Spleen (tissue), 11 donors: ENCODE data around the gene UCKL1. TPM values are rescaled to one million over a fixed set of nuclear protein-coding genes. Genes with fewer than 3 reads are reported as not detected.

Source experiments
- DNase-seq: peaks from one replicate; pipeline ENCODE4 v3.0.0-alpha.2; 2020
- H3K27ac ChIP-seq, 8 donors: fragments of 200-600 bp; sonication (generic) in 7 of 8; 1 replicate in 4 of 8; 2 replicates in 4 of 8; pipeline versions ENCODE4 v1.5.0 to v1.8.0; 2016 to 2021; ENCODE audit warnings: inconsistent platforms in 4 of 8, mild to moderate bottlenecking in 4 of 8, moderate library complexity in 1 of 8
- H3K27me3 ChIP-seq, 7 donors: fragments of 200-600 bp; sonication (generic) in 6 of 7; replicated peaks in 1 of 7; 1 replicate in 4 of 7; 2 replicates in 3 of 7; pipeline versions ENCODE4 v1.5.0 to v1.8.0; 2016 to 2021; ENCODE audit warnings: inconsistent platforms in 3 of 7, mild to moderate bottlenecking in 1 of 7
- H3K36me3 ChIP-seq, 6 donors: fragments of 200-600 bp; sonication (generic) in 5 of 6; 1 replicate in 4 of 6; 2 replicates in 2 of 6; pipeline versions ENCODE4 v1.5.0 to v1.8.0; 2016 to 2021; ENCODE audit warnings: inconsistent platforms in 2 of 6
- H3K4me1 ChIP-seq, 6 donors: fragments of 200-600 bp; sonication (generic) in 5 of 6; 1 replicate in 3 of 6; 2 replicates in 3 of 6; pipeline versions ENCODE4 v1.5.0 to v1.8.0; 2016 to 2021; ENCODE audit warnings: inconsistent platforms in 3 of 6
- H3K4me3 ChIP-seq, 8 donors: fragments of 200-600 bp; sonication (generic) in 7 of 8; 1 replicate in 4 of 8; 2 replicates in 4 of 8; pipeline versions ENCODE4 v1.5.0 to v1.8.0; 2016 to 2021; ENCODE audit warnings: inconsistent platforms in 4 of 8, mild to moderate bottlenecking in 4 of 8, moderate library complexity in 2 of 8
- H3K9me3 ChIP-seq, 8 donors: fragments of 200-600 bp; sonication (generic) in 7 of 8; 1 replicate in 4 of 8; 2 replicates in 4 of 8; pipeline versions ENCODE4 v1.5.0 to v1.8.0; 2016 to 2021; ENCODE audit warnings: inconsistent platforms in 4 of 8
- CTCF ChIP-seq, 11 experiments: fragments of 200-600 bp in 7 of 11; fragments of 450-650 bp in 4 of 11; sonication (generic) in 4 of 11; IDR thresholded peaks in 8 of 11; conservative IDR thresholded peaks in 3 of 11; 1 replicate in 7 of 11; 2 replicates in 4 of 11; pipeline versions ENCODE4 v1.4.0 to v1.8.0; 2016 to 2021; ENCODE audit warnings: antibody characterized with exemption in 11 of 11, inconsistent platforms in 4 of 11, mild to moderate bottlenecking in 1 of 11
- POLR2A ChIP-seq, 3 donors: fragments of 450-650 bp; IDR thresholded peaks; one replicate each; pipeline ENCODE4 v1.5.1; 2017; ENCODE audit warnings: antibody characterized with exemption in 3 of 3, mild to moderate bottlenecking in 1 of 3
- POLR2AphosphoS5 ChIP-seq, 3 donors: sonication (generic); formaldehyde crosslinking; IDR thresholded peaks; one replicate each; pipeline ENCODE4 v1.5.1; 2017; ENCODE audit warnings: antibody characterized with exemption in 3 of 3
- WGBS, 5 donors: extraction: QIAGEN DNeasy Blood & Tissue Kit in 3 of 5; methylation state at CpG; one replicate each; pipeline versions ENCODE4 v1.1.5 to v1.1.7; 2013 to 2018; 5-methylcytosine and 5-hydroxymethylcytosine counted together
- intact Hi-C: fragments of 100-400 bp; cut with DNase I; formaldehyde crosslinking; loops from one replicate; pipeline ENCODE4 v1.15.0; 2023; ENCODE audit warnings: low total_unique reads
- polyA plus RNA-seq, 3 donors: library from polyadenylated mRNA; stranded (reverse); fragments of 200-250 nt; gene quantifications; one replicate each; pipeline ENCODE4 v1.2.1, GENCODE V29; 2013
- total RNA-seq, 7 donors: library from RNA; depleted of rRNA in 3 of 7; stranded (reverse); fragments of >200 nt in 3 of 7; fragmentation: NEBNext Ultra II Directional in 4 of 7; extraction: Animal tissue kit (Norgen Biotek cat#: 25700) in 4 of 7; gene quantifications; one replicate each; pipeline versions ENCODE4 v1.1.0 to v1.2.1, GENCODE V29; 2016 to 2021
- donor health status: healthy with polysubstance abuse.
- donor health status: DM: no; HTN: no; CAD: no; lungs with moderate emphysema.
- donor health status: DM: no; HTN: no; CAD: no.
- donor health status: Bipolar disorder and iron deficiency.
- donor health status: healthy.
- donor health status: DM: no; HTN: no; CAD: no.
- donor health status: DM: yes; HTN: yes; CAD: no.

Gene UCKL1
- total and polyA plus RNA-seq, 10 donors = 34.2 to 68.0 (median 49.1) TPM

- no peak for TF ChIP-seq POLR2AphosphoS5 (IDR thresholded peaks at IDR 0.05)
- no peak for TF ChIP-seq POLR2A (IDR thresholded peaks at IDR 0.05)
- TF ChIP-seq CTCF (IDR thresholded peaks at IDR 0.05 in 8 of 11, conservative IDR thresholded peaks at IDR 0.05 in 3 of 11) = no peak
- H3K9me3 ChIP-seq = peaks cover 0 to 7% (median 0%) of the 10 kb centered on the region in 8 donors
- DNase-seq = peak; percentile 69
- intact Hi-C loops = no loop called here
- WGBS, 5 donors = 94 to 98% (median 97%) methylated on average over 16 to 27 of the region's 27 CpGs
- peaks cover 0 to 58% (median 40%) of the 10 kb centered on the region in 6 donors for H3K36me3 ChIP-seq
- no peak overlapping the region for H3K4me3 ChIP-seq
- H3K27me3 ChIP-seq = peaks cover 0 to 3% (median 0%) of the 10 kb centered on the region in 7 donors
- H3K27ac ChIP-seq = no peak overlapping the region
- peaks cover 11 to 32% (median 17%) of the 10 kb centered on the region in 6 donors for H3K4me1 ChIP-seq
Observed at GRCh38 chr20:63966172-63966943, 10.1 kb upstream of the UCKL1 start.

- H3K27me3 ChIP-seq = no peaks in the 10 kb centered on the region
- peaks cover 0 to 7% (median 0%) of the 10 kb centered on the region in 8 donors for H3K9me3 ChIP-seq
- DNase-seq = peak; percentile 73
- peaks cover 0 to 77% (median 52%) of the 10 kb centered on the region in 6 donors for H3K36me3 ChIP-seq
- intact Hi-C loops = no loop called here
- no peak overlapping the region for H3K27ac ChIP-seq
- H3K4me1 ChIP-seq = peaks cover 9 to 16% (median 11%) of the 10 kb centered on the region in 6 donors
- TF ChIP-seq POLR2AphosphoS5 (IDR thresholded peaks at IDR 0.05) = peak in 1 of 3 donors; percentile 26
- TF ChIP-seq POLR2A (IDR thresholded peaks at IDR 0.05) = no peak
- TF ChIP-seq CTCF (IDR thresholded peaks at IDR 0.05 in 8 of 11, conservative IDR thresholded peaks at IDR 0.05 in 3 of 11) = no peak
- no peak overlapping the region for H3K4me3 ChIP-seq
- 94 to 98% (median 96%) methylated on average over 14 to 16 of the region's 16 CpGs for WGBS, 5 donors
Observed at GRCh38 chr20:63964412-63964811, 8.2 kb upstream of the UCKL1 start.

GRCh38 chr20:63963784-63964301, 7.6 kb upstream of the UCKL1 start:
- 90 to 96% (median 94%) methylated on average over 7 to 16 of the region's 16 CpGs for WGBS, 5 donors
- TF ChIP-seq POLR2AphosphoS5 (IDR thresholded peaks at IDR 0.05) (no peak), POLR2A (IDR thresholded peaks at IDR 0.05) (no peak), CTCF (IDR thresholded peaks at IDR 0.05 in 8 of 11, conservative IDR thresholded peaks at IDR 0.05 in 3 of 11) (no peak)
- peaks cover 0 to 7% (median 0%) of the 10 kb centered on the region in 8 donors for H3K9me3 ChIP-seq
- H3K4me3 ChIP-seq = no peak overlapping the region
- no peak overlapping the region for H3K27ac ChIP-seq
- H3K4me1 ChIP-seq = peaks cover 6 to 12% (median 7%) of the 10 kb centered on the region in 6 donors
- peak; percentile 71 for DNase-seq
- intact Hi-C loops = no loop called here
- H3K27me3 ChIP-seq = no peaks in the 10 kb centered on the region
- peaks cover 0 to 83% (median 56%) of the 10 kb centered on the region in 6 donors for H3K36me3 ChIP-seq

- Histone ChIP-seq H3K4me1 (peaks cover under 1 to 9% (median 2%) of the 10 kb centered on the region in 6 donors), H3K36me3 (peaks cover 0 to 87% (median 58%) of the 10 kb centered on the region in 6 donors), H3K9me3 (peaks cover 0 to 7% (median 0%) of the 10 kb centered on the region in 8 donors), H3K27me3 (no peaks in the 10 kb centered on the region), H3K4me3 (no peak overlapping the region), H3K27ac (no peak overlapping the region)
- intact Hi-C loops = no loop called here
- WGBS, 5 donors = 91 to 98% (median 94%) methylated on average over 10 to 27 of the region's 27 CpGs
- TF ChIP-seq POLR2A (IDR thresholded peaks at IDR 0.05) (no peak), CTCF (IDR thresholded peaks at IDR 0.05 in 8 of 11, conservative IDR thresholded peaks at IDR 0.05 in 3 of 11) (no peak), POLR2AphosphoS5 (IDR thresholded peaks at IDR 0.05) (peak in 1 of 3 donors; percentile 25)
- peak; percentile 72 for DNase-seq
Observed at GRCh38 chr20:63963348-63963741, 7.1 kb upstream of the UCKL1 start.
